Glutamatergic neuron (in vitro differentiated cells): ENCODE data around the gene BAG5. TPM values are rescaled to one million over a fixed set of nuclear protein-coding genes. Genes with fewer than 3 reads are reported as not detected.

Experiments used
- DNase-seq: peaks from one replicate; pipeline ENCODE4 v3.0.0; 2022
- H3K27ac Mint-ChIP-seq: one replicate; pipeline ENCODE4 v1.8.0; 2020; ENCODE audit warnings: mild to moderate bottlenecking, mixed read lengths, inconsistent platforms; ENCODE audit not compliant: unreplicated experiment
- H3K27me3 Mint-ChIP-seq: one replicate; pipeline ENCODE4 v1.8.0; 2020; ENCODE audit warnings: mild to moderate bottlenecking, moderate library complexity, mixed read lengths, inconsistent platforms; ENCODE audit not compliant: unreplicated experiment
- H3K36me3 Mint-ChIP-seq: one replicate; pipeline ENCODE4 v1.8.0; 2020; ENCODE audit warnings: mild to moderate bottlenecking, mixed read lengths, inconsistent platforms; ENCODE audit not compliant: unreplicated experiment
- H3K4me1 Mint-ChIP-seq: one replicate; pipeline ENCODE4 v1.8.0; 2020; ENCODE audit warnings: mild to moderate bottlenecking, low read depth, mixed read lengths, inconsistent platforms; ENCODE audit not compliant: unreplicated experiment
- H3K4me3 Mint-ChIP-seq: one replicate; pipeline ENCODE4 v1.8.0; 2020; ENCODE audit warnings: mild to moderate bottlenecking, mixed read lengths, inconsistent platforms; ENCODE audit not compliant: unreplicated experiment
- H3K9me3 Mint-ChIP-seq: one replicate; pipeline ENCODE4 v1.8.0; 2020; ENCODE audit warnings: mild to moderate bottlenecking, moderate library complexity, mixed read lengths, inconsistent platforms; ENCODE audit not compliant: unreplicated experiment
- CTCF ChIP-seq: fragments of 200-600 bp; sonication (generic); IDR thresholded peaks from one replicate; pipeline ENCODE4 v1.5.0; 2021; ENCODE audit not compliant: partially characterized antibody, unreplicated experiment
- total RNA-seq: library from RNA; stranded (reverse); fragmentation: NEBNext Ultra II Directional; extraction: Animal tissue kit (Norgen Biotek cat#: 25700); gene quantifications from one replicate; pipeline ENCODE4 v1.2.1, GENCODE V29; 2021; ENCODE audit not compliant: unreplicated experiment

Gene BAG5
- total RNA-seq, 1 donor from 2014 or later: 34.4 TPM

- peaks cover 9% of the 10 kb centered on the region for H3K4me1 Mint-ChIP-seq
- peak; percentile 85 for TF ChIP-seq CTCF
- H3K9me3 Mint-ChIP-seq: peaks cover 26% of the 10 kb centered on the region
- H3K36me3 Mint-ChIP-seq: no peaks in the 10 kb centered on the region
- peak; percentile 83 for DNase-seq
- peaks cover 17% of the 10 kb centered on the region for H3K27me3 Mint-ChIP-seq
- peak overlapping the region; percentile 77 for H3K4me3 Mint-ChIP-seq
- H3K27ac Mint-ChIP-seq: peak overlapping the region; percentile 86
Measured at GRCh38 chr14:103518422-103519042, 43.9 kb downstream of the BAG5 start.

- peaks cover 24% of the 10 kb centered on the region for H3K9me3 Mint-ChIP-seq
- H3K27me3 Mint-ChIP-seq: peaks cover 15% of the 10 kb centered on the region
- peaks cover 8% of the 10 kb centered on the region for H3K4me1 Mint-ChIP-seq
- H3K27ac Mint-ChIP-seq: peak overlapping the region; percentile 64
- H3K36me3 Mint-ChIP-seq: no peaks in the 10 kb centered on the region
- TF ChIP-seq CTCF: no peak
- no peak for DNase-seq
- H3K4me3 Mint-ChIP-seq: no peak overlapping the region
Measured at GRCh38 chr14:103517721-103518421, 44.6 kb downstream of the BAG5 start.

- no peak for DNase-seq
- H3K4me1 Mint-ChIP-seq: peaks cover 8% of the 10 kb centered on the region
- TF ChIP-seq CTCF: no peak
- H3K4me3 Mint-ChIP-seq: no peak overlapping the region
- peak overlapping the region; percentile 64 for H3K27ac Mint-ChIP-seq
- peaks cover 15% of the 10 kb centered on the region for H3K27me3 Mint-ChIP-seq
- no peaks in the 10 kb centered on the region for H3K36me3 Mint-ChIP-seq
- peaks cover 24% of the 10 kb centered on the region for H3K9me3 Mint-ChIP-seq
Measured at GRCh38 chr14:103517174-103517566, 45.3 kb downstream of the BAG5 start.

GRCh38 chr14:103516426-103517173, 45.9 kb downstream of the BAG5 start:
- peaks cover 15% of the 10 kb centered on the region for H3K27me3 Mint-ChIP-seq
- H3K27ac Mint-ChIP-seq: peak overlapping the region; percentile 43
- DNase-seq: no peak
- TF ChIP-seq CTCF: no peak
- peaks cover 8% of the 10 kb centered on the region for H3K4me1 Mint-ChIP-seq
- peaks cover 24% of the 10 kb centered on the region for H3K9me3 Mint-ChIP-seq
- no peaks in the 10 kb centered on the region for H3K36me3 Mint-ChIP-seq
- H3K4me3 Mint-ChIP-seq: no peak overlapping the region
